GM18907 (cell line): ENCODE results near the gene IMPACT.
A peak's percentile ranks its signal among the peaks of the same experiment; 100 is the strongest.

Source experiments
- ATAC-seq: cut with Tn5 transposase; IDR thresholded peaks from one replicate; pipeline ENCODE4 v1.9.1; 2021; ENCODE audit warnings: mild to moderate bottlenecking, moderate library complexity; ENCODE audit not compliant: unreplicated experiment

Gene IMPACT, protein sequence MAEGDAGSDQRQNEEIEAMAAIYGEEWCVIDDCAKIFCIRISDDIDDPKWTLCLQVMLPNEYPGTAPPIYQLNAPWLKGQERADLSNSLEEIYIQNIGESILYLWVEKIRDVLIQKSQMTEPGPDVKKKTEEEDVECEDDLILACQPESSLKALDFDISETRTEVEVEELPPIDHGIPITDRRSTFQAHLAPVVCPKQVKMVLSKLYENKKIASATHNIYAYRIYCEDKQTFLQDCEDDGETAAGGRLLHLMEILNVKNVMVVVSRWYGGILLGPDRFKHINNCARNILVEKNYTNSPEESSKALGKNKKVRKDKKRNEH

DNA sequence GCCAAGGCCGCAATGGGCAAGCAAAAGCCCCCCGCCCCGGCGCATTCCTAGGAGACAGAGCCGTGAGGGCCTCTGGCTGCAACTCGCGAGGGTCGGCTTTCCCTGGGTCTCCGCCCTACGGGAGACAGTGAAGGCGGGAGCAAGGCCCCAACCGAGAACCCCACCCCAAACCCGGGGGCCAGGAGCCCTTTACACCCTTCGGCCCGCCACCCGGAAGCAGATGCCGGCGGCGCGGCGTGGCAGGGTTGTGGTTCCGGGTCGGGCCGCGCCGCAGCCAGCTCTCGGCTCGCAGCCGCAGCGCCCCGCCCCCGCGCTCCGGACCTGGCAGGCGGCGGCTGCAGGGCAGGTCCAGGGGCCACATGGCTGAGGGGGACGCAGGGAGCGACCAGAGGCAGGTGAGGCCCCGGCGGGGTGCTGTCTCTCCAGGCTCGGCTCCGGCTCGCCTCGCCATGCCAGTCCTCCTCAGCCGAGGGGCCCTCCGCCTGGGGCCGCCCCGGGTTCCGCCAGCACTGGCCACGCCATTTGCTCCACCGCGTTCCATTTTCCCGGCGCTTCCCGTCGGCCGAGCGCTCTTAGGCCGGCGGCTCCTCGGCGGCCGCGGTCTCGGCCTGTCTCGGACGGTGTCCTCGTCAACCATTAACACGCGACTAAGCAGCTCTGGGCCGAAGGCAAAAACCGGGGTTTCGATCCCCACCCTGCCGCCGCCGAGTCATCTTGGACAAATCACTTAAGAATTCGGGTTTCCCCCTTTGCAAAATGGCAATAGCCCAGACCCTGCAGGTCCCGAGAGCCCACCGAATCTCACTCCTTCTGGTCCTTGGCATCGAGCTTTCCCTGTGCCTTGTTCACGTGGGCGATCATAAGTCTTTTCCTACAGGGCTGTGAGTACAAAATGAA is at the start of gene IMPACT:
TSS of gene IMPACT (plus strand) at position 273 of the 897 bp plus-strand sequence. CDS start at position 360, 87 bp downstream.
- peak; percentile 89 for ATAC-seq

DNA sequence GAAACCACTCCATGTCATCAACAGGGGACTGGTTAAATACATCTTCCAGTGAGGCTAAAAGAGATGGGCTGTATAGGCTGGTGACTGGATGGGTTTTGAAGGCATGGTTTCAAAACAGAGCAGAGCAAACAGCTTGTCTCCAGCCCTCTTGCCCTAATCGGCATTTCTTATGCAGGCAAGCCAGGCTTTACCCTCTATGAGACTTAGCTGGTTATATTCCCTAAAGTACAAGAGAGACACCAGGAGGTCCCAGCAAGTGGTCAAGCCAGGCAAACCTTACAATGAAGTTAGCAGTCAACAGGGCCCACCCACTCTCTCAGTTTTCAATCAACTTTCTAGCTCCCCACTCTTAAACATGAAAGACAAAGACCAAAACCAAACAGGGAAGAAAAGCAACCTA is 47.9 kb upstream of the IMPACT start:
- no peak for ATAC-seq

DNA sequence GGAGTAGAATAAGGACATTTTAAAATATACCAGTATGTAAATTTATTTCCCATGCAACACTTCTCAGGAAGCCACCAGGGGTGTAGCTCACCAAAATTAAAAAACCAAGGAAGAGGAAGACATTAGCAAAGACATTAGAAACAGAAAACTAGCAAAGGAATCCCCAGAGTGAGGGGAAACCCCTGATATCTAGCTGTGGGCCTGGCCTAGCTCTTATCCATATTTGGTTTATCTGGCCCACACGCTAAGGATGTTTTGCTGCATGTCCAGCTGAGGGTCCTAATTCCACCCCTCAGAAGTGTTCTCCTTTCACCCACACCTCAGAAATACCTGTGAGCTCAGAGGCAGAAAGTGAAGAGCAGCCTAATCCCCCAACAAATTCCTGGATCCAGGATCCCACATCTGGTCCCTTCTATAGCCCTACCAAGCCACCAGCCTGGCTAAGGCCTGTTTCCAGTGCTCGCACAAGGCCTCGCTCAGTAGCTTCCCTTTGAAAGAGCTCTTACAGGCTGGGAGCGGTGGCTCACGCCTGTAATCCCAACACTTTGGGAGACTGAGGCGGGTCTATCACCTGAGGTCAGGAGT is 46.2 kb upstream of the IMPACT start:
- no peak for ATAC-seq

DNA sequence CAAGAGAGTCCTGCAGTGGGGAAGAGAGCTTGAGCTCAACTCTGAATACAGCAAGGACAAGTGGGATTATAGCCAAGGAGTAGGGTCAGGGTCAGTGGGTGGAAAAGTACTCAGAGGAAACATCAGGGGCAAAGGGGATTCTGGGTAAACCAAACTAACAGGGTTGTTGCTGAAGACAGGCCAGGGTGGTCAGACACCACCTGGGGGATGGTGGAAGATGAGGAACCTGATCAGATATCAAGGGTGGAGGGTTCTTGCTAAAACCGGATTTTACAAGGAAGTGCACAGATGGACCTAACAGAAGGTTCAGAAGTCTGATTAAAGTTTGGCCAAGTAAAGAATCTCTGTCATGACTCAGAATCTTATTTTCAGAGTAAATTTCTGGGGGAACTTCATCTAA is 45.3 kb upstream of the IMPACT start:
- no peak for ATAC-seq

DNA sequence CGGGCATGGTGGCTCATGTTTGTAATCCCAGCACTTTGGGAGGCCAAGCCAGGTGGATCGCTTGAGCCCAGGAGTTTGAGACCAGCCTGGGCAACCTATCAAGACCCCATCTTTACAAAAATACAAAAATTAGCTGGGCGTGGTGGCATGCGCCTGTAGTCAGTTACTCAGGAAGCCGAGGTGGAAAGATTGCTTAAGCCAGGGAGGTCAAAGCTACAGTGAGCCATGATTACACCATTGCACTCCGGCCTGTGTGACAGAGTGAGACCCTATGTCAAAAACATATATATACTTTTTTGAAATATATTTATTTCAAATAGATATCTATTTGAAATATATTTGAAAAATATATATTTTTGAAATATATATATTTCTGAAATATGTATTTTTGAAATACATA is 39.8 kb upstream of the IMPACT start:
- no peak for ATAC-seq

DNA sequence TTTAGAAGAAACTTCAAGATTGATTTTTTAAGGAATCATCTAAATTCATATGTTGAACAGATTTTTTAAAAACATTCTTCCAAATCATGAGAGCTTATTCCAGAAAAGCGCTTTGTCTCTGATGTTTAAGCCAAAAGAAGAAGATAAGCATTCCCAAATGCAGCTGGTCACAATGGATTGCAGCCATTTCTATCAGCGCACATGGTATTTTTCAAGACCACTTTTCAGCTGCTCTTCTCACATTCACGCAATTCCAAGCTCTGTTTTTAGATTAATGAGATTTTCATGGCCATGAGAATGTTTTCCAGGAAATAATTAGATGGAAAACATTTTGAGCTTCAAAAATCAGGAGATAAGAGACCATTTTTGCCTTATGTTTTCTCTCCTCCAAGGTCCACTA is 37.5 kb upstream of the IMPACT start:
- ATAC-seq, result no peak

DNA sequence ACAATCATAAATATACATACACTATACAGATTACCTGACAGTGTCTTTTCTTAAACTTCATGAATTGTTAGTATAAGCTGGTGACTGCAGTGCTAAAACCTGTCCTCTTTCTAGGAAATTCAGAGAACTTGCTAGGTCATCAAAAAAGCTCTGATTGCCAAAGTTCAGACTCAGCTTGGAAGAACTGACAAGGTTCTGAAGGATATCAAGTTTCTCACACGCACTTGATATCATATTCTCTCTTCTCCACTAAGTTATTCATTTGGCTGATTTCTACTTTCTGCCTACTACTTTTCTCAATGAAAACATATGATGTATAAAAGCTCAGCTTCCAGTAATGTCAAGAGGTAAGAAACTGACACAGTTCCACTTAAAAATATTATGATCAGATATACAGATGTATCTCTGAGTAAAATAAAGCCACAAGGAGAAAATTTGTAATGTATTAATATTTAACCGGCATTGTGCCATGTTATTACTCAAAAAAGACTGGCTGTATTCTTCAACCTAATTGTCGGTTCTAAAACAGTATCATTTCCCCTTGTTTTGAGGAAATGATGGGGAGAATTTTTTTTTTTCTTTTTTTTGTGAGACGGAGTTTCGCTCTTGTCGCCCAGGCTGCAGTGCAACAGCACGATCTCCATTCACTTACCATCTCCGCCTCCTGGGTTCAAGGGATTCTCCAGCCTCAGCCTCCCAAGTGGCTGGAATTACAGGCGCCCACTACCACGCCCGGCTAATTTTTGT is 31.2 kb upstream of the IMPACT start:
- ATAC-seq, result no peak

DNA sequence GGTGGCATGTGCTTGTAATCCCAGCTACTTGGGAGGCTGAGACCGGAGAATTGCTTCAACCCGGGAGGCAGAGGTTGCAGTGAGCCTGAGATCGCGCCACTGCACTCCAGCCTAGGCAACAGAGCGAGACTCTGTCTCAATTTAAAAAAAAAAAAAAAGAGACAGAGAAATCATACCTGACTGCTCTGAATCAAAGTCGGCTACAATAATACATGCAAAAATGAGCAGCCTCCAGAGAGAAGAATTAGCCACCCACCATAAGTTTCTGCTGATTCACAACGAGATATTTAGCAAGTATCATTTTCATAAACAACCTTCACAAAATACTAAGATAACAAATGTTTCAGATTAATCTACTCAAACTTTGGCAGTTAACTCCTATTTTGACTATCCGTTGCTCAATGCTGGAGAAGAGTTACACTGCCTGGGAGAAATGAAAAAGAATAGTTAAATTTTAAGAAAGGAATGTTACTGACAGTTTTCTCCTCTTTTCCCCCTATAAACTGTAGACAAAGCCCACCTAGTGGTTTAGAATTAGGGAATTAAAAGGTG is 30.3 kb upstream of the IMPACT start:
- no peak for ATAC-seq

DNA sequence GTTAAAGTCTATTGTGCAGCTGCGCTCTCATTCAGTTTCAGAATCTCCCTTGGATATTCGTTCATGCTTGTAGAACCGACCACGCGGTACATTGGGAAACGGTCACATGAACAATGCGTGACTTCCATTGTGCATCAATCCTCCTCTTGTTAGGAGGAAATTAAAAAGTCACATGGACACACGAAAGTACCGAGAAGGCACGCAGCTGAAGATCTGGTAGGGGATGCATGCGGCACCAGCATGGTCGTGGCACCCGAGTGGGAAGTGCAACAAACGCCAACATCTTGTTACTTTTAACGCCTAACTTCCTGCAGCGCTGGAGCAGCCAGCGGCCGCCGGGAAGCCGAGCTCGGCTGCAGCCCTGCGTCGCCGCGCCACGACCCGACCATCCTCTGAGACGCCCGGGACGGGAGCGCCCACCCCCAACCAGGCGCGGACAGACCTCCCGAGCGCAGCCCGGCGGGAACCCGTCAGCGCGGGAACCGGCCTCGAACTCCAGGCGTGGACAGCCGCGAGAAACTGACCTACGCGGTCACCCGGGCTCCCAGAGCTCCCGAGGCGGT is 29.3 kb upstream of the IMPACT start:
- peak; percentile 40 for ATAC-seq

DNA sequence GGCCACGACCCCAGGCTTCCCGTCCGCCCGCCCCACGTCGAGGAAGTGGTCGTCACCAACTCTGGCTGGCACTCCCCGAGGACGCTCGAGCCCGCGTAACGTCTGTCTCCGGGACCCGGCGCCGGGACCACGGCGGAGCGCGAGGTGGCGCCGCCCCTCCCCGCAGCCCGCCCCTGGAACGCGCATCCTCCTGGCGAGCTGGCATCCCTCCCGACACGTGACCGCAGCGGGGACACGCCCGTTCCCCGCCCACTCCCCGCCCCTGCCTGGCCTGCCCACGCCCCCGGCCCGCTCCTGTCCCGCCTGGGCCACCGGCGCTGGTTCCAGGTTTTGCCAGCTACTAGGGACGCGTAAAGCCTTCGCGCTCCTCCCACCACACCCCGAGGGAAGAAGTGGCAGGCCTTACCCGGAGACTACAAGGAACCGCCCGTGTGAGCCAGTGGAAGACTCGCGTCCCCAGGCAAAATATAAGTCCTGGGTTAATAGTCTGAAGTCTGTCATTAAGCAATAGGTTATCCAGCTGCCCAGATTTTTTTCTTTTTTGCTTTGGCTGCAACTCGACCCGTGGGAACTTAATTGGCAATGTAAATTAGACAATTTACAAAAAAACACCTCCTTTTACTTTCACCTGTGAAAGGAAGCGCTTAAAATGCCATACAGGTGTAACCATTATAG is 28.6 kb upstream of the IMPACT start, which contains the start of gene OSBPL1A:
TSS of gene OSBPL1A (minus strand) at position 131 of the 675 bp plus-strand sequence. CDS start 20,291 bp downstream, outside the sequence.
- peak; percentile 69 for ATAC-seq

DNA sequence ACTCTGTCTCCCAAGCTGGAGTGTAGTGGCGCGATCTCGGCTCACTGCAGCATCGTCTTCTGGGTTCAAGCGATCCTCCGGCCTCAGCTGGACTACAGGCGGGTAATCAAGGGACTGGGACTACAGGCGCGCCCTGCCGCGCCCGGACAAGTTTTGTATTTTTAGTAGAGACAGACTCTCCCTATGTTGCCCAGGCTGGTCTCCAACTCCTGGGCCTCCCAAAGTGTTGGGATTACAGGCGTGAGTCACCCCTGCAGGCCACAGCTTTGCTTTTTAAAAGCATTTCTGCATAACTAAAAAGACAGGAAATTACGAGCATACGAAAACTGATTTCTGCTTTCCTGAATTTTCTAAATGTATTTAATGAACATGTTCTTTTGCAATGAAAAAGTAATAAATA is 27.9 kb upstream of the IMPACT start:
- ATAC-seq, result no peak

DNA sequence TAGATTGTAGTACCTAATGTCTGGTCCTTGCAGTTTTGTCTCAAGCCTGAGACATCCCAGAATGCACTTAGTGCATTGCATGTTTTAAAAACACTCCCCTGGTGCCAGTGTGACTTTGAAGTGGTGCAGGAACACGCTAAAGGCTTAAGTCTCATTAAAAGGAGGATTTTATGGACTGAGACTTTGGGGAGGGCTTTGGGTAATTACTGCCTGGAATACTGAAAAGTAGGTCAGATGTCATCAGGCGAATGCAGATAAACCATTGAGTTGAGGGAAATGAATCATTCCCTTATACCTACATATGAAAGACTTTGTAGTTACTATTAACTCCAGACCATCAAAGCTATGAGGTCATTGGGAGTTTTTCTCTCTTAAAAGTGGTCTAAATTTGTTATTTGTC is 25.9 kb upstream of the IMPACT start:
- no peak for ATAC-seq

DNA sequence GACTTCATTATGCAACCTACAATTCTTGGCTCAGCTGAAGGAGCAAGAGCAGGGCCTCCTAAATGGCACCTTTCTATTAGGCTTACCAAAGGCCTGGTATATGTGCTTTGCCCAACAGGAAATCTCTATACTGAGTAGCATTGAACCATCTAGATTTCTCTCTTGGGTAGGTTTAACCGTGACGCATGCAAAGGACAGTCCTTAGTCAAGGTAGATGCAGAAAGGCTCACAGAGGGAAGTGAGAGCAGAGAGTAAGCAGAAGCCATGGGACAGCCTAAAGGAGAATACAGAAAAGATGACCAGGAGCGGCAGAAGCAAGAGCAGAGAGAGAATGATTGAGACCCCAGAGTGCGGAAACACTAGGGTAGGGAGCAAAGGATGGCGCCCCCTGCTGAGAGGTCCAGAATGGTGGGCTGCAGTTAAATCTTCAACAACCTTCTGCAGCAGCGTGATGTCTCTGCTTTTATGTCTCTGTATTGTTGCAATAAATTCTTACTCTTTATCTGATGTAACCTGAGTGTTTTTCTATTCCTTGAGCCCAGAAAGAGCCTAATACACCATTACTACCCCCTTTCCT is 24.2 kb upstream of the IMPACT start:
- ATAC-seq, result no peak

DNA sequence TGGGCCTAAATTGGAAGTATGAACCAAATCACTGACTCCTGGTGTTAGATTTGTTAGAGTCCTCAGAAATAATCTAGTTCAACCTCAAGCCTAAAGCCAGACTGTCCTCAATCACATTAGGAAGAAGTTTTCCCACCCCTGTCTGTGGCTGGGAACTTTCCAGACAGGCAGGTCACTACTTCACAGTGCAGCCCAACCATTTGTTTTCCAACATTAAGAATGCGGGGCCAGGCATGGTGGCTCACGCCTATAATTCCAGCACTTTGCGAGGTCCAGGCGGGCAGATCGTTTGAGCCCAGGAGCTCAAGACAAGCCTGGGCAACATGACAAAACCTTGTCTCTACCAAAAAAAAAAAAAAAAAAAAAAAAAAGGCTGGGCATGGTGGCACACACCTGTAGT is 23.4 kb upstream of the IMPACT start:
- no peak for ATAC-seq

DNA sequence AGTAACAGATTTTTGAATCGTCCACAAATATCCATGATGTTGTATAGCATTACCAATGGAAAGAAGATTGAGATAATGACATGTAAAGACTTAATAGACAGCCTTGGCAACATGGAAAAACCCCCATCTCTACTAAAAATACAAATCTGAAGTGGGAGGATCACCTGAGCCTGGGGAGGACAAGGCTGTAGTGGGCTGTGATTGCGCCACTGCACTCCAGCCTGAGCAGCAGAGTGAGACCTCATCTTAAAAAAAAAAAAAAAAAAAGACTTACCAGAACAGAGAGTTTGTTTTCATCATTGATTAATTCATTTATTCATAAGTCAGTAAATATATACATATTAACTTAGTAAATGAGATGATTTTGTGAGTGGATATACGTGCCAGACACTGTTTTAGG is 21.9 kb upstream of the IMPACT start:
- no peak for ATAC-seq

DNA sequence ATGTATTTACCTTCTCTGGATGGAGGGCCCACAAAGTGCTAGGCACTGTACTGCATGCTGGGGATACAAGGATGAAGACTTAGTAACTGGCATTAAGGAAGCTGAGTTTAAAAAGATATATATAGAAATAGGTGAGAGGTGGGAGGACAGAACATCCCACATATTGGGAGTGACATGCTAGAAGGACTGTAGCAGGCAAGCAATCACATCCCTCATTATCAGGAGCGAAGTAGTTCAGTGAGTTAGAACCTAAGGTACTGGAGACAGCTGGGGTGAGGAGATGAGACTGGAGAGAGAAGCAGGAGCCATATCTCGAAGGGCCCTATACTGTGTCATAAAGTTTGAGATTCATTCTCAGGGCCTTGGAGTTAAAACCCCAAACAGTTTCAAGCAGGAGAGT is 18.0 kb upstream of the IMPACT start:
- no peak for ATAC-seq

DNA sequence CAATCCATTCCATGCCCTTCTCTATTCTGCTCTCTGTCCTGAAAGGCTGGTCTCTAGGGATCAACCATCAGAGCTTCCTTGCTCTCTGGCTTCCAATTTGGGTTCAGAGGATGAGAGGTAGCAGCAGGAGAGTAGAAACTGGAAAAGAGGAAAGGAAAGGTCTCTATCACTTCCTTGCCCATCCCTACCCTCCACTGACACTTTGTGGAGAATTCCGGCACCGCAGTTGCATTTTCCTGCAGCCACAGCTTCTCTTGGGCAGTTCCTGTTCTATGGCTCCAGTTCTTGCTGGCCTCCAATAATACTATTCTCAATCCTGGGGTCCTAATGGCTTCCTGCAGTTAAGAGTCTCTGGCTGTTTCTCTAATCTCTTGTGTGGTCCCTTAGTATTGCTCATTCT is 13.3 kb upstream of the IMPACT start:
- no peak for ATAC-seq

DNA sequence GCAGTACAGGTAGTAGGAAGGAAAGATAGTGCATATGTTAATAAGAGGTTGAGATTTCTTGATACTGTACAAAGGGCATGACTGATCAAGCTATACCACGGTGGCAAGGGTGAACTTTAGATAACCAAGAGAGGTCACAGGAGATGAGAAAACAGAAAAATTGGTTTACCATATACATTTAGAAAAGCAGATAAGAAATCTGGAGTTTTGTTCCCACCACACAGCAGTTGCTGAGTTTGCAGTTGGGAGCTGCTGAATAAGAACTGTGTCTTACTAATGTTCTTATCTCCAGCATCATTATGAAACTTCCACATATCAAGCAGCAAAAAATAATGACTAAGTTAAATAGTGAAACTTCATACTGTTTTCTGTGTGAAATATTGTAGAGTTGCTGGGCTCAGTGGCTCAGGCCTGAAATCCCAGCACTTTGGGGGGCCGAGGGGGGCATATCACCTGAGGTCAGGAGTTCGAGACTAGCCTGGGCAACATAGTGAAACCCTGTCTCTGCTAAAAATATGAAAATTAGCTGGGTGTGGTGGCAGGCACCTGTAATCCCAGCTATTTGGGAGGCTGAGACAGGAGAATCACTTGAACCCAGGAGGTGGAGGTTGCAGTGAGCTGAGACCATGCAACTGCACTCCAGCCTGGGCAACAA is 12.0 kb upstream of the IMPACT start:
- ATAC-seq, result no peak

DNA sequence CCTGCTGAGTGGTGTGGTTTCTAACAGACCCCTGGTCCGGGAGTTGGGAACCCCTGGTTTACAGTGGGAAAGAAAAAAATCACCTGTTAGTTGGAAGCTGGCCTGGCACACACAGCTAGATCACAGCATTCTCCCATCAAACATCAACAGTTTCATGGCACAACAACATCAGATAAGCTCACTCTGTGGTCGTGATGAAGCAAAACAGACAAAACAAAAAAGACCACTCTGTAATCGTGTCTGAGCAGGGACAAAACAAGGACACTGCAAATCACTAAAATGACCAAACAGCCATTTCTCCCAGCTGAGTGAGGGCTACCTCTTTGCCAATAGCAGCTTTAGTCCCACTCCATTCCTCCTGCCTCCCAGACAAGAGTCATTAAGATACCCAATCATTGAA is 9.0 kb upstream of the IMPACT start:
- no peak for ATAC-seq
